Measurements from ENCODE around the gene DNAJC4.

Gene DNAJC4

DNA sequence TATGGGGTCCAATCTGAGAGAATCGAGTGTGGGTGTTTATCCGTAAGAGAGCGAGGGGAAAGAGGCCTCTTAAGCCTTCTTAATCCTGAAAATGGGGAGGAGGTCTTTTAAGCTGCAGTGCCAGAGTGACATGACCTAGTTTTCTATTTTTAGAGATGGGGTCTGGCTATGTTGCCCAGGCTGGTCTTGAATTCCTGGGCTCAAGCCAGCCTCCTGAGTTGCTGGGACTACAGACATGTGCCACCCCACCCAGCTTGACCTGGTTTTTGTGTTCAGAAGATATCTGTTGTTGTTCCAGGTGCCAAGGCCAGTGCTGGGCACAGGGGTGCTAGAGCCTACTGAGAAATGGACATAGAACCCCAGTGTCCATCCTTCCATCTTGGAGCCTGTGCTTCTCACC, 52.7 kb downstream of the DNAJC4 start:
- no peak for DNase-seq
